Smooth muscle cell of the brain vasculature (primary cell): ENCODE results near the gene RPS3.

Experiments
- DNase-seq: peaks from one replicate; pipeline ENCODE4 v3.0.0-alpha.2; 2012; ENCODE audit warnings: low read depth, low spot score

The RPS3 gene

DNA sequence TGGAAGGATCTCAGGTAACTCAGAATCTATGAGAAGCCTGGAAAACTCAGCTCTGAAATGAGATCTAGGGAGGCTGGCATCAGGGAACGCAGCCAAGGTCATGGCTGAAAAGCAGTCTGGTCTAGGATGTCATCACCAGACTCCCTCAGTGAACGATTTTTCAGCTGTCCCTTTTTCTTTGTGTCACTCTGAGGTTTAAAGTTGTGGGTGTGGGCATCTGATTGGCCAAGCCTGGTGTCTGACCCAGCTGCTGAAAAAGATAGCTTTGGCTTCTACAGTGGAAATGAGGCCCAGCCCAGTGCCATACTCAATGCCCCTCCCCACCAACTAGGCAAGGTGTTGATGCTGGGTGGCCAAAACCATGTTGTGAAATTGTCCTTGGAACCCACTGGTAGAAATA is 14.5 kb downstream of the RPS3 start:
- no peak for DNase-seq

DNA sequence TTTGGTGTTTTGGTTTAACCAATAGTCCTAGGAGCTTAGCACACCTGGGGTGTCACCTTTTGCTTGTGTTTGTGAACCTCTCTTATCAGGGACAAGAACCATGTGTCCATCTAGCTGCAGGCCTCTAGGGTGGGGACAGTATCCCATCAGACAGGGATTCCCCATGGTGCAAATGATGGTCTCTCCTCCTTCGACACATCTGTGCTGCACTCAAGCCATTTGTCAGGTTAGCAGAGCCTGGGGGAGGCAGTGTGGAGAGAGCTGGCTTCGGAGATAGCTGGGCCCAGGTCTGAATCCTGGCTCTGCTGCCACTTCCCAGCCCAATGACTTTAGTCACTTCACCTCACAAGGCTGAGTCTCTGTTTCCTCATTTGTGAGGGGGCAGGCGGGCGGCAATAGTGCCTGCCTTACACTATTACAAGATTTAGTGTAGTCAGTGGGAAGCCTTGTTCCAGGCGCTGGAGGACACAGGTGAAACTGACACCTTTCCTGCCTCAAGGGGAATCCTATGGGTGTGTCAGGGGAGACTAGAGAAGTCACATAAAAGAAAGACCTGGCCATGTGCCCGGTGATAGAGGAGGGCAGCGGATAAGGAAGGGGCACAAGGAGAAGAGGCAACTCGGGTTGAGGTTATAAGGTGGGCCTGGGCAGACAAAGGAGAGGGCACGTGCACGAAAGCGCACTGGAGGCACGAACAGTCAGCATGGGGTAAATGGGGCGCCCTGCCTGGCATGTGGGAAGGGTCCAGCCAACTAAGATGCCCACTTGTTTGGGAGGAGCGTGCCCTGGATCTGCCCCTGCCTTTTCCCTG is 21.1 kb downstream of the RPS3 start:
- no peak for DNase-seq

- no peak for DNase-seq
Measured at GRCh38 chr11:75421035-75421602, 21.8 kb downstream of the RPS3 start.

- no peak for DNase-seq
Measured at GRCh38 chr11:75421902-75422247, 22.6 kb downstream of the RPS3 start.

DNA sequence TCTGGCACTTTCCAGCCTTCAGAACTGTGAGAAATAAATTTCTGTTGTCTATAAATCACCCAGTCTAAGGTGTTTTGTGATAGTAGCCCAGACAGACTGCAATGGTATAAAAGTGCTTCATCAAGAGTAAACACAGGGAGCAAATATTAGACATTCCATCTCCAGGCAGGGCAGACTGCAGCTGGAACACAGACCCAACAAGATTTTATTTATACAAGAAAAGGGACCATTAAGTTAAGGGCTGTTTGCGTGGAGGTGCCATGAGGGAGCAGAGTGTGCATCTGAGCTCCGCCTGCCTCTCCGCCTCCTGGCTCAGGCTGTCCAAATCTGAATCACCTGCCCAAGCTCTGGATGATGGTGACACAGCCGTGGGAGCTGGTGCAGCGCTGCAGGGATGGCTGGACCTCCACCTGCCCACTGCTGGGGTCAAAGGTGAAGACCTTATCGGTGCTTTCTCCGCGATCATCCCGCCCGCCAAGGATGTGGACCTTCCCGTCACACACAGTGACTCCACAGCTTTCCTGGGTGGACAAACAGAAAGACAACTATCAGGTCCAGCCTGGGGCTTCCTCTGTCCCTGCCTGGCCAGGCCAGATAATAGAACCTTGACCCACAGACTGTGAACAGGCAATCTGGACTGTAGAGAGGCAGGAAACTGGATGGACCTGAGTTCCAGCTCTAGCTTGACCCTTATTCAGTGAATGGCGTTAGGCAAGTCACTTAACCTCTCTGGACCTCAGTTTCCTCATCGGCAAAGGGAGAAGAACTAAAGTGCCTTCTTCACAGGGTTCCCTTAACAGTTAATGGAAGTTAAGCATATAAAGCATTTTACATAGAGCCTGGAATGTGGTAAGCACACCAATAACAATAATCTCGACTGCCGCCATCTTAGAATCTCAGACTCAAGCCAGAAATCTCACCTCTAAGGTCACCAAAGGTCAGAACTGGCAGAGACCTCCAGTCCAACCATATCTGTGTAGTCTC is 23.2 kb downstream of the RPS3 start:
- DNase-seq, result no peak

GRCh38 chr11:75423721-75424120 is 24.4 kb downstream of the RPS3 start:
- no peak for DNase-seq

DNA sequence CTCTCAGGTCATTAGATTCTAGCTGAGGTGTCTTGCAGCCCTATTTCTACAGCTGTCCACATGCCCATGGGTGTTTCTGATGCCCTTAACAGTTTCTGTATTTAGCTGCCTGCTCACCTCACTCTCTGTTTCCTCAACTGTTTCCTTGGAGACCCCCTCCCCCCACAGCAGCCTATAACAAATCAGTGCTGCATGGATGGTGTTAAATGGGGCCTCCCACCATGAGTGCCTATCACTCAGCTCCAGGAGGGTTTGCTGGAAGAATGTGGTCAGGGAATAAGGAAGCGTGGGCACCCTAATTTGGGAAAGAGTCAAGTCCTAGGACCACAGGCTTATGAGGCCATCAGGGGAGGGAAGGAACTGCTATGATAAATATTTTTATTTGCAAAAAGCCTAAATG is 25.1 kb downstream of the RPS3 start:
- no peak for DNase-seq

DNA sequence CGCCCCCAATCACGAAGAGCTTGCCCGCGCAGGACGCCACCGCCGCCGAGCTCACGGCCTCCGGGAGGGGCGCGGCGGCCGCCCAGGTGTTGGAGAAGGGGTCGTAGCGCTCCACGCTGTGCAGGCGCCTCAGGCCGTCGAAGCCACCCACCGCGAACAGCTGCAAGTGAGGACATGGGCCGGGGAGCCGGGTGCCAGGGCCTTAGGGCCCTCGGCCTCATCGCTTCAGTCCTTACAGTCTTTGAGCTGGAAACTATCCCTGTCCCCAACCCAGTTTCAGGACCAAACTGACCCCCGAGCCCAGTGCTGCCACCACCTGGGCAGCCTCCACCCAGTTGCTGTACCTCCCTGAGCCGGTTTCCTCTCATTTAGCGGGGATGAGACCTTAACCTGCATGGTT is 26.1 kb downstream of the RPS3 start:
- no peak for DNase-seq

DNA sequence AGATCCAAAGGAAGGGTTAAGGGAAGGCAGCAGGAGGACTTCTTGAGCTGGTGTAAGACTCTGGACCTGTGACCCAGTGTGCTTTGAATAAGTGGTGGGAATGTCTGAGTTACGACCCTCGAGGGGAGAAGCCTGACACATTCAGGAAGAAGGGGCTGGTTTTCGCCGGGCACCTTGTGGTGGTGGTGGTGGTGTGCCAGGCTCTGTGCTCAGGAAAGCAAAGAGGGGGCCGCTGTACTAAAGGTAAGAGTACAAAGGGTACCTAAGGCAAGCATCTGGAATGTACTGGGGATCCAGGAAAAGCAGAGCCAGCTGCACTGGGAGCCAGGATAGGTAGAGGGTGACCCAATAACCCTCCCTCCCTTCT is 27.4 kb downstream of the RPS3 start:
- no peak for DNase-seq

GRCh38 chr11:75427181-75427580 is 27.9 kb downstream of the RPS3 start:
- no peak for DNase-seq

GRCh38 chr11:75428281-75428724 is 29.0 kb downstream of the RPS3 start:
- DNase-seq, result peak; percentile 74

DNA sequence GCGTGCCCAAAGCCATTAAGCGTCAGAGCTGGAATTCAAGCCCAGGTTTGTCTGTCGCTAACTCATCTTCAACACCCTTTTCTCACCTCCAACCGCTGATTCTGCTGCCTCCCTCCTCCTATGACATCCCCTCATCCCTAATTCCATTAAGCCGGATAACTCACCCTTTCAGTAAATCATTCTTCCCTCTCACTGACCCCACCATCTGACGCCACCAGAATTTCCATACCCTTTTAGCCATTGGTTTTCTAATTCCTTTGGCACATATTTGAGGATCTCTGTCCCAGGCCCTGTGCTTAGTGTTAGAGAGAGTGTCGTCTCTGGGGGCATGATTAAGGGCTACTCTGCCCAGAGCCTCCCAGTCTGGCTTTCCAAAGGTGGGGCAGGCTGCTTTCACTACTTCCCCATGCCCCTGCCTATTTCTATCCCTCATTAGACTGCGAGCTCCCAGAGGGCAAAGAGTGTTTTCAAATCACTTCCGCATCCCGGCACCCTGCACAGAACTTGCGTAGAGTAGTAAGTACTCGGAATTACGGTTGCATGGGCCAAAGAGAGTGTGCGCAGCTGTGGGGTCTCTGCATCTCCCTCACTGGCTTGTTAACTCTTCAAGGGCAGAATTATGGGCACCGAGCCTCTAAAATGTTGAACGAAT is 29.8 kb downstream of the RPS3 start:
- DNase-seq, result no peak

DNA sequence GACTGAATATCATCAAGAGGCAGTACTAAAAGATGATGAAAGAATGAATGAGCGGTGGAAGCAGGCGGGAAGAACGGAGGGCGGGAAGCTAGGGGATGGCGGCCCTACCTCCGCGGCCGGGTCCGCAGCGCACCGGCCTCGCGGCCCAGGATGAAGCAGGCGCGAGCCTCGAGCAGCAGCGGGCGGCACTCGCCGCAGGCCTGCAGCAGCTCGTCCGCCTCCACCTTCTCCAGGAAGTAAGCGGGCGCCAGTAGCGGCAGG is 30.3 kb downstream of the RPS3 start:
- no peak for DNase-seq

DNA sequence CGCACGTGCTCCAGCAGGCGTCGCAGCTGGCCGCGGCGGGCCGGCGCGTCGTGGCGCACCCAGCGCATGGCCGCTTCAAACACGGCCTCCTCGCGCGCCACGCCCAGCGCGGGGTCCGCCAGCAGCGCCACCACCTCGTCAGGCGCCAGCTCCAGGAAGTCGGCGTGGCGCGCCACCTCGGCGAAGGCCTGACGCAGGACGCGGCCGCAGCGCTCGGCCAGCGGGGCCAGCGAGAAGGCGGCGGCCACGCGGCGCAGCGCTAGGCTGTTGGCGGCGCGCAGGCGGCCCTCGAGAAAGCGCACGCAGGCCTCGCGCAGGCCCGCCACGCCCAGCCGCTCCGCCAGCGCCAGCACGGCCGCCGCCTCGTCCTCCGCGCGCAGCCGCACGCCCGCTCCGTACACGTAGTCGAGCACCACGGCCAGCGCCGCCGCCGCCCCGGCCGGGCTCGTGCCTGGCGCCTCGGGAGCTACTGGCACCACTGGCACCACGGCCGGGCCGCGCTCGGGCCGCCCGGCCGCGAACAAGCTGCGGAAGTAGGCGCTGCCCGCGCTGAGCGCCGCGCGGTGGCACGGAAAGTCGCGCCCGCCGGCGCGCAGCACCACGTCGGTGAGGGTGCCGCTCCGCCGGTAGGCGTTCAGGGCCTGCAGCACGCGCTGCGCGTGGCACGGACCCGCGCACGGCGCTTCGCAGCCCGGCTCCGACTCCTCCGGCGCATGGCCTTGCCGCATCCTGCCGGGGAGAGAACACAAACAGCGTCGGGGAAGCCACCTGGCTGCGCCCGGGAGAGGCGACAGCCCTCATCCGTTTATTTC is 30.8 kb downstream of the RPS3 start:
- no peak for DNase-seq

DNA sequence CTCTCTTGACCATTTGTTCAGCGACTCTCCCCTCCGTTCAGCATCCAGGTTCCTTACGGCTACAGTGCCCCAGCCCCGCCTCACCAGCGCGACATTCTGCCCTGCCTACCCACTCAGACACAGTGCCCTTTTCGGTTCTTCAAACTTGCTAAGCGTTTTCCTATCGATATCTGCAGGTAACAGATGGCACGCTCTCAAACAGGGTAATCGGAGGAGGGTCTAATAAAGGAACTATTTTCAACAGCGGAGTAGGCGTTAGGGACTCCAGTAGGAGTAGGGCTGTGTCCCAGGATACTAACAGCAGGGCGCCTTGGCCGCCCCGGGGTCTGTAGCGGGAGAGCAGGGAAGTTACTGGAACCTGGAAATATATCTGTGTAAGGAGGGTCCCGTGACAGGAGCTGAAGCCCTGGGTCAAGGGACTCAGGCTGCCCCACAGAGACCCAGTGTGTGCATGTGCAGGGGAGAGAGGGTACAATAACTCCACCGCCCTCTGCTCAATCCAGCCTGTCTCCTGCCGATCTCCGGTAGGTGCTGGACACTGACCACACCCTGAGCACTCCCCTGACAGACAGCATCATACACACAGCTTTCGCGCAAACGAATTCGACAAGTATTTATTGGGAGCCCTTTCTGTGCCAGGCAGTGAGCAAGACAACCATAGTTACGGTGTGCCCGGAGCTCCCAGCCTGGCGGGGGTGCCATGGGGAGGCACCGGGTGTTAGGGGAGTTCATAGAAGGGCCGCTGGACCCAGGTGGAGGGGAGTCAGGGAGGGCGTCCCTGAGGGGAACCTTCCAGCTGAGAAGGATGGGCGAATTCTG is 31.6 kb downstream of the RPS3 start:
- DNase-seq, result no peak

GRCh38 chr11:75431533-75432525 is 32.5 kb downstream of the RPS3 start:
- no peak for DNase-seq

DNA sequence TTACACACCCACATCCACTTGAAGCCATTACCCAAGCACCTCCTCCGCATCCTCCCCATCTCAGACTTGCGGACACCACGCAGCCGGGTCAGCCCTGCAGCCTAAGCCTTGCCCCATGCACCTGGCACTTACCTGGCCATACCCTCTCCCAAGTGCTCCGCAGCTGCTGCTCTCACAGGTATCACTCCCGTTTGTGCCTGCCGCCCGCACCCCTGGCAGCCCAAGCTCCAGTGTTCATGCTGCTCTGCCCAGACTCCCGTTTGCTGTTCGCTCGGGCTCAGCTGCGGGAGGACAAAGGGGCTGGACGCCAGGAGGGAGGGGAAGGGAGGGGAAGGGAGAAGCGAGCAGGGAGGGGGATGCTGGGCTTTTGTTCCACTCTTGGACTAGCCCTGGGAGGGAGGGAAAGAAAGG is 33.6 kb downstream of the RPS3 start, which contains the start of gene KLHL35:
TSS of gene KLHL35 (minus strand) at position 293 of the 411 bp plus-strand sequence. CDS start 2,574 bp downstream, outside the sequence.
- no peak for DNase-seq

GRCh38 chr11:75433443-75433842 is 34.1 kb downstream of the RPS3 start:
- no peak for DNase-seq

GRCh38 chr11:75434051-75434450 is 34.7 kb downstream of the RPS3 start:
- no peak for DNase-seq
